ENCODE results near the gene VSIG8. TPM values are rescaled to one million over a fixed set of nuclear protein-coding genes. Genes with fewer than 3 reads are reported as not detected.

The VSIG8 gene
- total RNA-seq, 2 donors from 2014 or later = not detected

DNA sequence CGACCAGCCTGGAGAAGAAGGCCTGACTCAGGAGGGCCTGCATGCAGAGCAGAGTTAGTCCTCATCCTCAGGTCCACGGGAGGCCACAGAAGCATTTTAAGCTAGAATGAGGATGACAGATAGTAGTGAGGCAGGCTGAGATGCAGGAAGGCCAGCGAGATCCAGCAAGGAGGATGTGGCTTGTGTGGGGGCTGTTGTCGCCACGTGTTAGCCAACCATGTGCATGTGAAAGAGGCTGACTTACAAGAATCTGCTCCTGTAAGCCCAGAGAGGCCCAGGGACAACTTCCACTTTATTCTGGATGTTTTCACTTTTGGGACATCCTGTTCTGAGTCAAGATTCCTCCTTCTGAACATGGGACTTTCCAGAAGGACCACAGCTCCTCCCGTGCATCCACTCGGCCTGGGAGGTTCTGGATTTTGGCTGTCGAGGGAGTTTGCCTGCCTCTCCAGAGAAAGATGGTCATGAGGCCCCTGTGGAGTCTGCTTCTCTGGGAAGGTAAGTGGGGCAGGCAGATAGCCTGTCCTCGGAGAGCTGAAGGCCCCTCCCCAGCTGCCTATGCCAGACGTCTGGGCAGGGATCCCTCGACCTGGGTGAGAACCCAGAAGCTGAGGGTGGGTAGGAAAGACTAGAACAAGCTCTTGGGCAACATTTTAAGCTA, 35.9 kb downstream of the VSIG8 start, which contains the start of gene SLAMF8:
Gene SLAMF8 (plus strand): TSS at position 433 of the 661 bp plus-strand sequence. CDS start 26 bp downstream, at position 459.
- H3K27ac Mint-ChIP-seq = no peak within 1 kb of the TSS
- no peak for DNase-seq
- H3K27me3 Mint-ChIP-seq (ENCODE audit: insufficient read depth) = peaks cover 82% of the 10 kb centered on the region
- H3K4me3 Mint-ChIP-seq = no peak within 1 kb of the TSS
- Histone ChIP-seq H3K9ac (ENCODE audit: extremely low read depth, low read length, poor library complexity, severe bottlenecking) (no peak within 1 kb of the TSS), H3K4me1 (ENCODE audit: control insufficient read depth, insufficient read depth, low read length) (peaks cover 6% of the 10 kb centered on the region), H3K9me3 (ENCODE audit: control insufficient read depth, low read length) (no peaks in the 10 kb centered on the region), H3K4me3 (ENCODE audit: low read length) (no peak within 1 kb of the TSS), H3K36me3 (ENCODE audit: control insufficient read depth, insufficient read depth, low read length) (no peaks in the 10 kb centered on the region), H3K27me3 (ENCODE audit: control insufficient read depth, insufficient read depth, low read length, poor library complexity, severe bottlenecking) (peaks cover 68% of the 10 kb centered on the region), H3K27ac (ENCODE audit: low read depth, low read length) (no peak within 1 kb of the TSS)
- no peaks in the 10 kb centered on the region for H3K9me3 Mint-ChIP-seq
- TF ChIP-seq, protein P1, sequence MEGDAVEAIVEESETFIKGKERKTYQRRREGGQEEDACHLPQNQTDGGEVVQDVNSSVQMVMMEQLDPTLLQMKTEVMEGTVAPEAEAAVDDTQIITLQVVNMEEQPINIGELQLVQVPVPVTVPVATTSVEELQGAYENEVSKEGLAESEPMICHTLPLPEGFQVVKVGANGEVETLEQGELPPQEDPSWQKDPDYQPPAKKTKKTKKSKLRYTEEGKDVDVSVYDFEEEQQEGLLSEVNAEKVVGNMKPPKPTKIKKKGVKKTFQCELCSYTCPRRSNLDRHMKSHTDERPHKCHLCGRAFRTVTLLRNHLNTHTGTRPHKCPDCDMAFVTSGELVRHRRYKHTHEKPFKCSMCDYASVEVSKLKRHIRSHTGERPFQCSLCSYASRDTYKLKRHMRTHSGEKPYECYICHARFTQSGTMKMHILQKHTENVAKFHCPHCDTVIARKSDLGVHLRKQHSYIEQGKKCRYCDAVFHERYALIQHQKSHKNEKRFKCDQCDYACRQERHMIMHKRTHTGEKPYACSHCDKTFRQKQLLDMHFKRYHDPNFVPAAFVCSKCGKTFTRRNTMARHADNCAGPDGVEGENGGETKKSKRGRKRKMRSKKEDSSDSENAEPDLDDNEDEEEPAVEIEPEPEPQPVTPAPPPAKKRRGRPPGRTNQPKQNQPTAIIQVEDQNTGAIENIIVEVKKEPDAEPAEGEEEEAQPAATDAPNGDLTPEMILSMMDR (conservative IDR thresholded peaks at IDR 0.05) = no peak
- no peaks in the 10 kb centered on the region for H3K36me3 Mint-ChIP-seq (ENCODE audit: low read depth)
- WGBS, 2 experiments (ENCODE audit: insufficient coverage in 1 of 2, insufficient read length in 1 of 2) = 89 to 91% methylated on average over 7 to 11 of the region's 11 CpGs
- peaks cover 45% of the 10 kb centered on the region for H3K4me1 Mint-ChIP-seq

- Mint-ChIP-seq H3K27ac (no peak overlapping the region), H3K36me3 (ENCODE audit: low read depth) (no peaks in the 10 kb centered on the region), H3K4me1 (peaks cover 42% of the 10 kb centered on the region), H3K27me3 (ENCODE audit: insufficient read depth) (peaks cover 82% of the 10 kb centered on the region), H3K9me3 (no peaks in the 10 kb centered on the region), H3K4me3 (no peak overlapping the region)
- WGBS, 2 experiments (ENCODE audit: insufficient coverage in 1 of 2, insufficient read length in 1 of 2) = 90 to 100% methylated on average over 2 to 3 of the region's 3 CpGs
- peaks cover 61% of the 10 kb centered on the region for H3K27me3 ChIP-seq (ENCODE audit: control insufficient read depth, insufficient read depth, low read length, poor library complexity, severe bottlenecking)
- H3K4me3 ChIP-seq (ENCODE audit: low read length) = no peak overlapping the region
- H3K36me3 ChIP-seq (ENCODE audit: control insufficient read depth, insufficient read depth, low read length) = no peaks in the 10 kb centered on the region
- no peaks in the 10 kb centered on the region for H3K9me3 ChIP-seq (ENCODE audit: control insufficient read depth, low read length)
- H3K27ac ChIP-seq (ENCODE audit: low read depth, low read length) = no peak overlapping the region
- DNase-seq = no peak
- no peak overlapping the region for H3K9ac ChIP-seq (ENCODE audit: extremely low read depth, low read length, poor library complexity, severe bottlenecking)
- TF ChIP-seq, protein P1 (conservative IDR thresholded peaks at IDR 0.05) = no peak
- peaks cover 3% of the 10 kb centered on the region for H3K4me1 ChIP-seq (ENCODE audit: control insufficient read depth, insufficient read depth, low read length)
These were observed 36.9 kb downstream of the VSIG8 start for GRCh38 chr1:159825564-159825963.

DNA sequence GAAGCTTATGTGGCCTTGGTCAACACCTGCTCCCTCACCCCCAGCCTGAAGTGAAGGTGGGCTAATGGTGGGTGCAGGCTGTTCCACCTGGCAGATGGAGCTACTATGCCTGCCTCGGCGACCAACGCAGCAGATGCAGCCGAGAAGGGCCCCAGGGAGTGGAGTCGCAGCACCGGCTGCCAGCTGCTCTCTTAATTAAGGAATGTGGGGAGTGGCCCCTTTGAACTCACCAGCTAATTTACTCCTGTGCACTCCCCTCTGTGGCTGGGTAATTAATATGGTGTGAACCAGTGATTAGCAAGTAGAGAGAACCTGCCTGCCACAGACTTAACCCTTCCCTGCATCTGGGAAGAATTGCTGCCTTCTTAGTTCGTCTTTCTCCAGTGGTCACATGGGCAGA, 39.1 kb downstream of the VSIG8 start:
- 41% methylated on average over 7 of the region's 7 CpGs; no CpG with 5 or more reads in 1 of the 2 experiments for WGBS, 2 experiments (ENCODE audit: insufficient coverage in 1 of 2, insufficient read length in 1 of 2)
- H3K4me1 Mint-ChIP-seq = peaks cover 36% of the 10 kb centered on the region

More for the DNA sequence above, 39.1 kb downstream of the VSIG8 start:
- no peaks in the 10 kb centered on the region for H3K36me3 ChIP-seq (ENCODE audit: control insufficient read depth, insufficient read depth, low read length)
- peaks cover 3% of the 10 kb centered on the region for H3K4me1 ChIP-seq (ENCODE audit: control insufficient read depth, insufficient read depth, low read length)
- peak; percentile 69 for DNase-seq
- no peaks in the 10 kb centered on the region for H3K9me3 Mint-ChIP-seq
- H3K27ac ChIP-seq (ENCODE audit: low read depth, low read length) = no peak overlapping the region
- H3K9ac ChIP-seq (ENCODE audit: extremely low read depth, low read length, poor library complexity, severe bottlenecking) = no peak overlapping the region
- no peaks in the 10 kb centered on the region for H3K9me3 ChIP-seq (ENCODE audit: control insufficient read depth, low read length)
- peaks cover 74% of the 10 kb centered on the region for H3K27me3 Mint-ChIP-seq (ENCODE audit: insufficient read depth)
- no peak overlapping the region for H3K4me3 Mint-ChIP-seq
- H3K4me3 ChIP-seq (ENCODE audit: low read length) = no peak overlapping the region
- H3K36me3 Mint-ChIP-seq (ENCODE audit: low read depth) = no peaks in the 10 kb centered on the region
- H3K27ac Mint-ChIP-seq = no peak overlapping the region
- TF ChIP-seq, protein P1 (conservative IDR thresholded peaks at IDR 0.05) = no peak
- peaks cover 46% of the 10 kb centered on the region for H3K27me3 ChIP-seq (ENCODE audit: control insufficient read depth, insufficient read depth, low read length, poor library complexity, severe bottlenecking)
